NCI-H187 treated with DMSO at 0.1 percent for 48 hours (cell line): ENCODE results near the gene CCNE1.

Experiments used
- DNase-seq: peaks from one replicate; lab custom pipeline; 2025; lab: John Stamatoyannopoulos, UW

CCNE1 gene

GRCh38 chr19:29844891-29845573 is 33.2 kb downstream of the CCNE1 start:
- peak; percentile 78 for DNase-seq

- peak; percentile 5 for DNase-seq
These were observed 33.9 kb downstream of the CCNE1 start for GRCh38 chr19:29845574-29846176.

DNA sequence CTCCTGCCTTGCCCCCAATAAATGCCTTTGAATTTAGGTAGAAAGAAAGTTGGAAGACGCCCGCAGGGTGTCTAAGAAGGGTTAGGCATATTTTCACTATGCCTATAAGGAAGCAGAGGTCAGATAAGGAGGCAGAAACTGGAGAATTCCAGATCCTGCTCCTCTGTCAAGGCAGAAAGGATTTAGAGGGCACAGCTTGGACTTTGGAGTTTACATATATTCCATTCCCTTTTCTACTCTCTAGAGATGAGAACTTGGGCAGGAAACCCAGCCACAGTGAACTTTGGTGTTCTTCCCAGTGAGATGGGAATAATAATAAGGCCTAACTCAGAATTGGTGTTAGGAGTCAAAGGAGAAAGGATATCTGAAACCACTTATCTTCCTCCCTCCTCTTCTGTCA is 37.4 kb downstream of the CCNE1 start:
- DNase-seq: no peak

- DNase-seq: no peak
These were observed 38.7 kb downstream of the CCNE1 start for GRCh38 chr19:29850482-29850881.

- no peak for DNase-seq
These were observed 40.2 kb downstream of the CCNE1 start for GRCh38 chr19:29851769-29852521.

- no peak for DNase-seq
These were observed 42.2 kb downstream of the CCNE1 start for GRCh38 chr19:29854033-29854432.

- DNase-seq: no peak
These were observed 43.3 kb downstream of the CCNE1 start for GRCh38 chr19:29855087-29855486.

DNA sequence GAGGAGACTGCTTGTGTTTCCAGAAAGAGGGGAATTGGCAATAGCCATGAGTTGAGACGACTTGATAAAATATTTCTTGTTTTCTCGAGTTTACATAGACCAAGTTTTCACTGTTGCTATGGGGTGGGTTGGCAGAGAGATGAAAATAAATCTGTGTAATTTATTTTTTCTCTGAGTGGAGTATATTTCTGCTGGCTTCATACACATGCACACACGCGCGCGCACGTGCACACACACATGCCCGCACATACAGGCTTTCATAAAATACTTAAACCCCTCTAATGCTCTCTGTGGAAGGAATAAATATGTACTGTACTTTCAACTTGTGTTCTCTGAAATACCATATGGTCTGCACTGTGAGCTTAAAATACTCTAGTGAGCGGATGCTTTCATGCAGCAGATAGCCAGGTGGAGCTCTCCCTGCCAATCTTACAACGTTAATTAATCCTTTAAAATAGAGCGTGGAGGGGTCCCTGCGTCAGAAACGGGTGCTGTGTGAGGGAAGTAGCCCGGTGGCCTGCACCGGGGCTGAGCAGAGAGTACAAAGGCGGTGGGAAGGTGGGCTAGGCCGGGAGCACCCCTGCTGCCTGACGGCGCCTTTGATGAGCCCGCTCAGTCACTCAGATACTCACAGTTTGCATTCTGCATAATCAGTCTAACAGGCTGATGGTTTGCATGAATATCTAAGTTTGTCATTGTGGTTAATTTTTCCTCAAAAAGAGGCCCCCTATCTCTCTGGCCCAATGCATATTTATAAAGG is 44.1 kb downstream of the CCNE1 start:
- no peak for DNase-seq

DNA sequence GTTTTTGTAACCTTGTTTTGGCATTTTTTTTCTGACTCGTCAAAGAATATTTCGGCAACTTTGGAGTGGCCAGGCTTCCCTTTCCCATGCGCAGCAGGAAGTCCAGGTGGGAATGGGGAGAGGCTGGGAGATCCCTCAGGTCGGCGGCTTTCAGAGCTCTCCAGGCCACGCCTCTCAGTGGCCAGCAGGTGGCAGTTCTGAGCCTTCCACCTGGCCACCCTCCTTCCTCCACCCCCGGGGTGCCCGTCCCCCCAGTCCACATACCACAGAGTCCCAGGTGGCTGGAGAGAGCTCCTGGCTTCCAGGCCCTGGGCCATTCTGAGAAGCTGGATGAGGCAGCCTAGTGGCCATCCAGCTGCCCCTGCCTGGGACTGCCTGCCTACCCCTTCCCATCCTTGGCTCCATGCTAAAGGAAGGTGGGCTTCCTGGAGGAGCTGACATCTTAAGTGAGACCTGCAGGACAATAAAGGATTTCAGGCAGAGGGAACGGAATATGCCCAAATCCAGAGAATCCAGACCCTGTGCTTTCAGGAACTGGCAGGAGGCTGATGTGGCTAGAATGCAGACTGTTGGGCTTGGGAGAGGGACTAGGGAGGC is 46.3 kb downstream of the CCNE1 start:
- no peak for DNase-seq

- DNase-seq: no peak
These were observed 46.8 kb downstream of the CCNE1 start for GRCh38 chr19:29858621-29859020.

DNA sequence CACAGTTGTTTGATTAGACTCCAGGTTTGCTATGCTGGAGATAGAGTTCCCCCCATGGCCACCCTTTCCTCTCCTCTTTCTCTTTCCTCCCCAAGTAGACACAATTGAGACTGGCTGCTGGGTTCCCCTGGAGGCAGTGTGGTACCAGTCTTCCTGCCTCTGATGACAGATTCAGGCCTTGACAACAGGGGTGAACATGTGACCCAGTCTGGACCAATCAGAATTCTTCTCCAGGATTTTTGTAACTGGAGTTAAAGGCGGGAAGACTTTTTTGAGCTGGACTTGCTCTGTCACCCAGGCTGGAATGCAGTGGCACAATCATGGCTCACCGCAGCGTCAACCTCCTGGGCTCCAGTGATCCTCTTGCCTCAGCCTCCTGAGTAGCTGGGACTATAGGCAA is 48.7 kb downstream of the CCNE1 start:
- no peak for DNase-seq

GRCh38 chr19:29861574-29861973 is 49.8 kb downstream of the CCNE1 start:
- DNase-seq: no peak

GRCh38 chr19:29866011-29866410 is 54.2 kb downstream of the CCNE1 start:
- DNase-seq: no peak

DNA sequence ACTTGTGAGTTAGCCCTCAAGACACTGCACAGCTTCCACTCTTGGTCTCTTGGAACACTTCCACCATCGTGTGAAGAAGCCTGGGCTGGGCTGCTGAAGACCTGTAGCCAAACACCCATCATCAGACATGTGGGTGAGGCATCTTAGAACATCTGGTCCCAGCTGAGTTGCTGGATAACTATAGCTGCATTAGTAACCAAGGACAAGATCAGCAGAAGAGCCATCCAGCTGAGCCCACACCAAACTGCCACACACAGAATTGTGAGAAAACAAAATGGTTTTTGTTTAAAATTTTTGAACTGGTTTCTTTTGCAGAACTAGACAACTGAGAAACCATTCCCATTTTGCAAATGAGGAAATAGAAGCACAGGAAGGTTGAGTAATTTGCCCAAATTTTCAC is 56.2 kb downstream of the CCNE1 start:
- DNase-seq: no peak

DNA sequence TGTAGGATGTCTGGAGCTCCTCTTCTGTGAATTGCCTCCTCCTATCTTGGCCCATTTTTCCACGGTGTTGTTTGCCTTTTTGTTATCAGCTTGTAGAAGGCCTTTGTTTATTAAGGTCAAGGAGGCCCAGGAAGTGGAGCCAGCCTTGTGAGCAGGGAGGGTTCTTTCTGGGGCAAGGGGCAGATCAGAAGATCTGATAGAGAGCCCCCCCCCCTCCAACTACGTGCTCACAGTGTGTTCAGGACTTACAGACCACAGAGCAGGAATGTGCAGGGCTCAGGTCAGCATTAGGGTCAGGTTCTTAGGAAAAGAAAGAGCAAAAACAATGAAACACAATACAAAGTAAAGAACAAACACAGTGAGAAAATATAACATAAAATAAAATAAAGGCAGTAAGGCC is 59.4 kb downstream of the CCNE1 start:
- DNase-seq: no peak

- no peak for DNase-seq
These were observed 60.5 kb downstream of the CCNE1 start for GRCh38 chr19:29872224-29872731.

GRCh38 chr19:29873024-29873800 is 61.4 kb downstream of the CCNE1 start:
- no peak for DNase-seq
